ENCODE results near the gene TMEM203.

TMEM203 gene

DNA sequence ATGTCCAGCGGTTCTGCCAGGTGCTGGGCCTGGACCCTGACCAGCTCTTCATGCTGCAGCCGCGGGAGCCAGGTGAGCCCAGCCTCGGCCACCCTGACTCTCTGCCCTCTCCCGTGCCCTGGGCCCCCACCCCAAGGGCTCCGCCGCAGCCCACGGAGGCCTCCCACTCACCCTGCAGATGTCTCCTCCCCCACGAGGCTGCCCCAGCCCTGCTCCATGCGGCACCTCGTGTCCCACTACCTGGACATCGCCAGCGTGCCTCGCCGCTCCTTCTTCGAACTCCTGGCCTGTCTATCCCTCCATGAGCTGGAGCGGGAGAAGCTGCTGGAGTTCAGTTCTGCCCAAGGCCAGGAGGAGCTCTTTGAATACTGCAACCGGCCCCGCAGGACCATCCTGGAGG, 9.2 kb upstream of the TMEM203 start:
- H3K4me3 ChIP-seq (ENCODE audit: low read depth, low read length) = no peak overlapping the region
- ChIA-PET CTCF (no interaction called here), POLR2A (interaction anchor here (0.8 to 2.8 kb wide), 2 partner anchors 8 to 9 kb away, joined by 3 to 12 read pairs; partner anchors contain the start of gene RNF208)
- DNase-seq (ENCODE audit: low read depth, low spot score) = no peak
- TF ChIP-seq, protein P1, sequence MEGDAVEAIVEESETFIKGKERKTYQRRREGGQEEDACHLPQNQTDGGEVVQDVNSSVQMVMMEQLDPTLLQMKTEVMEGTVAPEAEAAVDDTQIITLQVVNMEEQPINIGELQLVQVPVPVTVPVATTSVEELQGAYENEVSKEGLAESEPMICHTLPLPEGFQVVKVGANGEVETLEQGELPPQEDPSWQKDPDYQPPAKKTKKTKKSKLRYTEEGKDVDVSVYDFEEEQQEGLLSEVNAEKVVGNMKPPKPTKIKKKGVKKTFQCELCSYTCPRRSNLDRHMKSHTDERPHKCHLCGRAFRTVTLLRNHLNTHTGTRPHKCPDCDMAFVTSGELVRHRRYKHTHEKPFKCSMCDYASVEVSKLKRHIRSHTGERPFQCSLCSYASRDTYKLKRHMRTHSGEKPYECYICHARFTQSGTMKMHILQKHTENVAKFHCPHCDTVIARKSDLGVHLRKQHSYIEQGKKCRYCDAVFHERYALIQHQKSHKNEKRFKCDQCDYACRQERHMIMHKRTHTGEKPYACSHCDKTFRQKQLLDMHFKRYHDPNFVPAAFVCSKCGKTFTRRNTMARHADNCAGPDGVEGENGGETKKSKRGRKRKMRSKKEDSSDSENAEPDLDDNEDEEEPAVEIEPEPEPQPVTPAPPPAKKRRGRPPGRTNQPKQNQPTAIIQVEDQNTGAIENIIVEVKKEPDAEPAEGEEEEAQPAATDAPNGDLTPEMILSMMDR (IDR thresholded peaks at IDR 0.05; ENCODE audit: insufficient read depth, low read length, missing control alignments) = no peak

DNA sequence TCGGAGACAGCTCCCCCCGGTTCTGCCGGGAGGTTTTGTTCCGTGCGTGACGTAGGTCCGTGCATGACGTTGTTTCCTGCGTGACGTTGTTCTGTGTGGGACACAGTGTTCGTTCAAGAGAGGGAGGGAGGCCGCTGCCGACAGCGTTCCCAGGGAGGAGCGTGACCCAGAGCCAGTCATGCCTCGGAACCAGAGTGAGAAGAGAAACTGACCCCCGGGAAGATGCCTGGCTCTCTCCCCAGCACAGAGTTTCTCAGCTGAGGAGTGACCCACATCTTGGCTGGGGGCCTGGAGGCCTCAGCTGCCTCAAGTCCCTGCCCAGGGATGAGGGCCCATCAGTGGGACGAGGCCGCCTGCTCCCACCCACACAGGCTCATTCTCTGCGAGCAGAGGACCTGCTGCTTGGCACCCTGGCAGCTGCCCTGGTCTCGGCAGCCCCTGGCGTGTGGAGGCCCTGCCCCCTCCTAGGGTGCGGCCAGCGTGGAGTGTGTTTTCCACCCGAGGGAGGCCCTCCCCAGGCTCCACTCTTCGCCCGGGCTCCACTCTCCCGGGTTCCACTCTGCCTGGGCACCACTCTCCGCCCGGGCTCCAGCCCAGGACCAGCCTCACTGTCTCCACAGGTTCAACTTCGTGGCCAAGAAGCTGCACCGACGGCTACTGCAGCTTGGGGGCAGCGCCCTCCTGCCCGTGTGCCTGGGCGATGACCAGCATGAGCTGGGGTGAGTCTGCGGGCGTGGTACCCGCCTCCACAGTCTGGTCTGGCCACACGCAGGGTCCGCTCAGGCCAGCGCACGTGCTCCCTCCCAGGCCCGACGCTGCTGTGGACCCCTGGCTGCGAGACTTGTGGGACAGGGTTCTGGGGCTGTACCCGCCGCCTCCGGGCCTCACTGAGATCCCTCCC, 8.0 kb upstream of the TMEM203 start:
- POLR2A ChIA-PET = interaction anchor here (2.8 kb wide), 1 partner anchor 9 kb away, joined by 12 read pairs; the partner anchor contains the start of gene RNF208
- no peak for DNase-seq (ENCODE audit: low read depth, low spot score)
- TF ChIP-seq, protein P1 (IDR thresholded peaks at IDR 0.05; ENCODE audit: insufficient read depth, low read length, missing control alignments) = no peak

DNA sequence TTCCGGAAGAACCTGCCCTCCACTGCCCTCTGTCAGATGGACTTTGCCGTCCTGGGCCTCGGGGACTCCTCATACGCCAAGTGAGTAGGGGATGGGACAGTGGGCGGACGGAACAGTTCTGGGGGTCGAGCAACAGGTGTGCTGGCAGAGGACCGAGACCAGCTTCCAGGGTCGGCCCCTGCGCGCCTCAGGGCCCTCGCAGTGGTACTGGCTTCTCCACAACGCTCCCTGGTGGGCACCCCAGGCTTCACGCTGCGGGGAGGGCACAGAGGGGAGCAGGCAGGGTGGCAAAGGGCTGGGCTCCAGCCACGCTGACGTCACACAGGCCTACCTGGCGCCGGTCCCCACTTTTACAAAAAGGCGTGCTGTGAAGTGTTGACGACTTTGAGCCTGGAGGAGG, 7.1 kb upstream of the TMEM203 start:
- POLR2A ChIA-PET = interaction anchor here (2.8 kb wide), 1 partner anchor 10 kb away, joined by 12 read pairs; the partner anchor contains the start of gene RNF208
- no peak overlapping the region for H3K4me3 ChIP-seq (ENCODE audit: low read depth, low read length)
- CTCF ChIA-PET = interaction anchor here (1.3 kb wide), 1 partner anchor 8 kb away, joined by 3 read pairs; no protein-coding TSS in a partner anchor
- no peak for DNase-seq (ENCODE audit: low read depth, low spot score)
- TF ChIP-seq, protein P1 (IDR thresholded peaks at IDR 0.05; ENCODE audit: insufficient read depth, low read length, missing control alignments) = no peak

More for the DNA sequence above, 8.0 kb upstream of the TMEM203 start:
- no peak overlapping the region for H3K4me3 ChIP-seq (ENCODE audit: low read depth, low read length)
- CTCF ChIA-PET = interaction anchor here (0.7 to 1.3 kb wide), 2 partner anchors 9 kb away, joined by 3 read pairs; no protein-coding TSS in a partner anchor

DNA sequence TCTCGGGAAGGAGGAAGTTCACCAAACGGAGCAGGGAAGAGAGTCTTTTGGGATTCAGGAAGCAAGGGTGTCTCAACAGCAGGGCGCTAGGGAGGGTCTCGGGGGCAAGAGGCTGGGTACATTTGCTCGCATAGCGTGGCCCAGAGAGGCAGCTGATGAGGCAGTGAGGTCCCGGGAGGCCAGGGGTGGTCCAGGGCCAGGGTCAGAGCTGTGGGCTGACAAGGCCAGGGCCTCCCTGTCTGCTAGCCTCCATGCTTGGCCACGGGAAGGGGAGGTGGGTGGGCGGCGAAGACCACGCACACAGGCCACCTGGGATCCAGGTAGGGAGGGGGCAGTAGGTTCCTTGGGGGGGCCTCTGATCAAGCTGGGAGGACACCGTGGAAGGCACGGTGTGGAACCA, 6.1 kb upstream of the TMEM203 start:
- no peak overlapping the region for H3K4me3 ChIP-seq (ENCODE audit: low read depth, low read length)
- TF ChIP-seq, protein P1 (IDR thresholded peaks at IDR 0.05; ENCODE audit: insufficient read depth, low read length, missing control alignments) = no peak
- ChIA-PET POLR2A (no interaction called here), CTCF (no interaction called here)
- DNase-seq (ENCODE audit: low read depth, low spot score) = no peak

DNA sequence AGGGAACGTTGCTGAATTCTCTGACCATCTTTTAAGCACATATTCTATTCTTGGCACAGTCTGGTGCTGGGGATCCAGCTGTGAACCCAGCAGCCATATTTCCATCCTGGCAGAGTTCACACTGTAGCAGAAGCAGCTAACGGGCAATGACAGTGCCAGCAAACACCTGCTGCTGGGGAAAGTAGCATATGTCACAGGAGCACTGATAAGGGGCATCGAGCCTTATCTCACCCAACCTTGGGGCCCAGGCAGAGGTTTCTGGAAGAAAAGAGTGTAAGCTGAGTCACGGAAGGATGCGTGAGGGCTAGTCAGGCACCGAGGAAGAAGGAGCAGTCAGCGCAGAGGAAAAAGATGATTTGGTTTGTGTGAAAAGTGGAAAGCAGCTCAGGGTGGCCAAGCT, 1.2 kb upstream of the TMEM203 start:
- H3K4me3 ChIP-seq (ENCODE audit: low read depth, low read length) = peak overlapping the region; percentile 94
- ChIA-PET POLR2A (interaction anchor here (2.5 kb wide), 1 partner anchor 34 kb away, joined by 9 read pairs; the partner anchor contains the start of gene TUBB4B), CTCF (interaction anchor here (0.7 to 2.4 kb wide), 7 partner anchors 9 to 177 kb away, joined by 3 to 12 read pairs (median 3); partner anchors contain the start of genes RNF224 and SSNA1)
- DNase-seq (ENCODE audit: low read depth, low spot score) = no peak
- TF ChIP-seq, protein P1 (IDR thresholded peaks at IDR 0.05; ENCODE audit: insufficient read depth, low read length, missing control alignments) = no peak

DNA sequence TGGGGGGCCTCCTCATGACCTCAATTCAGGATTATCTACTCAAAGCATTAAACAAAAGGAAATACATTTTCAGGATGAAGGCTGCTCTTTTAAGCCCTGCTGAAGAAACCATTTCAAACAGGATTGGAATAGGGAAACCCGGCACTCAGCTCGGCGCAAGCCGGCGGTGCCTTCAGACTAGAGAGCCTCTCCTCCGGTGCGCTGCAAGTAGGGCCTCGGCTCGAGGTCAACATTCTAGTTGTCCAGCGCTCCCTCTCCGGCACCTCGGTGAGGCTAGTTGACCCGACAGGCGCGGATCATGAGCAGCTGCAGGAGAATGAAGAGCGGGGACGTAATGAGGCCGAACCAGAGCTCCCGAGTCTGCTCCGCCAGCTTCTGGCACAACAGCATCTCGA, 720 bp downstream of the TMEM203 start:
- DNase-seq (ENCODE audit: low read depth, low spot score) = no peak
- ChIA-PET CTCF (interaction anchor here (1.0 to 2.7 kb wide), 8 partner anchors 8 to 77 kb away, joined by 3 to 10 read pairs (median 3); partner anchors contain the start of genes ANAPC2, RNF224 and SSNA1), POLR2A (interaction anchor here (0.7 to 2.5 kb wide), 4 partner anchors 16 to 140 kb away, joined by 4 to 9 read pairs (median 5); partner anchors contain the start of gene TUBB4B)
- TF ChIP-seq, protein P1 (IDR thresholded peaks at IDR 0.05; ENCODE audit: insufficient read depth, low read length, missing control alignments) = no peak
- peak overlapping the region; percentile 94 for H3K4me3 ChIP-seq (ENCODE audit: low read depth, low read length)
